ENCODE results near the gene CCDC39.

GRCh38 chr3:180720012-180720411, 40.7 kb upstream of the CCDC39 start:
- no peak for TF ChIP-seq POLR2AphosphoS5 (IDR thresholded peaks at IDR 0.05; ENCODE audit: low read depth, low read length)
- TF ChIP-seq SIN3A (IDR thresholded peaks at IDR 0.05; ENCODE audit: borderline replicate concordance, insufficient read depth, low read length): no peak
- TF ChIP-seq TAF1 (IDR thresholded peaks at IDR 0.05; ENCODE audit: borderline replicate concordance, insufficient read depth, low read length): no peak
- TF ChIP-seq, protein P1, sequence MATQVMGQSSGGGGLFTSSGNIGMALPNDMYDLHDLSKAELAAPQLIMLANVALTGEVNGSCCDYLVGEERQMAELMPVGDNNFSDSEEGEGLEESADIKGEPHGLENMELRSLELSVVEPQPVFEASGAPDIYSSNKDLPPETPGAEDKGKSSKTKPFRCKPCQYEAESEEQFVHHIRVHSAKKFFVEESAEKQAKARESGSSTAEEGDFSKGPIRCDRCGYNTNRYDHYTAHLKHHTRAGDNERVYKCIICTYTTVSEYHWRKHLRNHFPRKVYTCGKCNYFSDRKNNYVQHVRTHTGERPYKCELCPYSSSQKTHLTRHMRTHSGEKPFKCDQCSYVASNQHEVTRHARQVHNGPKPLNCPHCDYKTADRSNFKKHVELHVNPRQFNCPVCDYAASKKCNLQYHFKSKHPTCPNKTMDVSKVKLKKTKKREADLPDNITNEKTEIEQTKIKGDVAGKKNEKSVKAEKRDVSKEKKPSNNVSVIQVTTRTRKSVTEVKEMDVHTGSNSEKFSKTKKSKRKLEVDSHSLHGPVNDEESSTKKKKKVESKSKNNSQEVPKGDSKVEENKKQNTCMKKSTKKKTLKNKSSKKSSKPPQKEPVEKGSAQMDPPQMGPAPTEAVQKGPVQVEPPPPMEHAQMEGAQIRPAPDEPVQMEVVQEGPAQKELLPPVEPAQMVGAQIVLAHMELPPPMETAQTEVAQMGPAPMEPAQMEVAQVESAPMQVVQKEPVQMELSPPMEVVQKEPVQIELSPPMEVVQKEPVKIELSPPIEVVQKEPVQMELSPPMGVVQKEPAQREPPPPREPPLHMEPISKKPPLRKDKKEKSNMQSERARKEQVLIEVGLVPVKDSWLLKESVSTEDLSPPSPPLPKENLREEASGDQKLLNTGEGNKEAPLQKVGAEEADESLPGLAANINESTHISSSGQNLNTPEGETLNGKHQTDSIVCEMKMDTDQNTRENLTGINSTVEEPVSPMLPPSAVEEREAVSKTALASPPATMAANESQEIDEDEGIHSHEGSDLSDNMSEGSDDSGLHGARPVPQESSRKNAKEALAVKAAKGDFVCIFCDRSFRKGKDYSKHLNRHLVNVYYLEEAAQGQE (IDR thresholded peaks at IDR 0.05; ENCODE audit: insufficient read depth in 1 of 2, low read depth in 2 of 2, low read length in 2 of 2): no peak
- no peak for TF ChIP-seq FOXP2 (optimal IDR thresholded peaks at IDR 0.05; ENCODE audit: borderline replicate concordance, extremely low read depth, extremely low read length, insufficient read depth)
